ENCODE results near the gene BLMH. TPM values are rescaled to one million over a fixed set of nuclear protein-coding genes. Genes with fewer than 3 reads are reported as not detected.

Gene BLMH
- total and polyA plus RNA-seq, 10 of the 15 experiments (the other 5 are each of a cell fraction or from before 2014, with no cell fraction given) = 16.1 to 63.9 (median 54.0) TPM

- CTCF ChIA-PET = no interaction called here
- Histone ChIP-seq H3K4me2 (ENCODE audit: control insufficient read depth, insufficient read depth) (no peak overlapping the region), H2AFZ (ENCODE audit: control insufficient read depth, low read depth, low read length) (no peak overlapping the region), H3K27ac (ENCODE audit: control insufficient read depth, insufficient read depth) (no peak overlapping the region), H3K9ac (ENCODE audit: control insufficient read depth, insufficient read depth, low read length) (no peak overlapping the region), H3K79me2 (ENCODE audit: control insufficient read depth, insufficient read depth, low read length) (no peaks in the 10 kb centered on the region), H3K4me3 (no peak overlapping the region), H3K9me3 (replicated peaks; ENCODE audit: control insufficient read depth, insufficient read depth, low read length) (no peaks in the 10 kb centered on the region), H4K20me1 (ENCODE audit: control insufficient read depth, insufficient read depth) (no peaks in the 10 kb centered on the region), H3K36me3 (ENCODE audit: control insufficient read depth in 2 of 2, insufficient read depth in 2 of 2, low read length in 1 of 2) (no peaks in the 10 kb centered on the region), H3K4me1 (ENCODE audit: control insufficient read depth, insufficient read depth, low read length) (no peaks in the 10 kb centered on the region), H3K27me3 (replicated peaks in 1 of 2; ENCODE audit: control insufficient read depth in 2 of 2, insufficient read depth in 2 of 2, low read length in 1 of 2) (no peaks in the 10 kb centered on the region)
- SMC1A ChIA-PET (ENCODE audit: uncharacterized antibody, unreplicated experiment) = no interaction called here
- intact Hi-C loops (cut with micrococcal nuclease; ENCODE audit: unreplicated experiment) (no loop called here), in situ Hi-C loops (cut with MboI) (no loop called here)
- WGBS (ENCODE audit: insufficient coverage, insufficient replicate concordance, low lambda C conversion rate, missing lambda C conversion rate) = 43% methylated on average over 2 of the region's 2 CpGs
- FAIRE-seq (no peak), DNase-seq (ENCODE audit: low read depth, low spot score) (no peak), ATAC-seq (no peak)
- RAD21 ChIA-PET (ENCODE audit: unreplicated experiment) = no interaction called here
- BruUV-seq (replicated peaks) = no TSS peak
- POLR2A ChIA-PET = no interaction called here
- no peak for TF ChIP-seq ESRRA (IDR thresholded peaks at IDR 0.05; ENCODE audit: low read length)
- TF ChIP-seq HDAC2 (IDR thresholded peaks at IDR 0.05) = no peak
- TF ChIP-seq, protein P1, sequence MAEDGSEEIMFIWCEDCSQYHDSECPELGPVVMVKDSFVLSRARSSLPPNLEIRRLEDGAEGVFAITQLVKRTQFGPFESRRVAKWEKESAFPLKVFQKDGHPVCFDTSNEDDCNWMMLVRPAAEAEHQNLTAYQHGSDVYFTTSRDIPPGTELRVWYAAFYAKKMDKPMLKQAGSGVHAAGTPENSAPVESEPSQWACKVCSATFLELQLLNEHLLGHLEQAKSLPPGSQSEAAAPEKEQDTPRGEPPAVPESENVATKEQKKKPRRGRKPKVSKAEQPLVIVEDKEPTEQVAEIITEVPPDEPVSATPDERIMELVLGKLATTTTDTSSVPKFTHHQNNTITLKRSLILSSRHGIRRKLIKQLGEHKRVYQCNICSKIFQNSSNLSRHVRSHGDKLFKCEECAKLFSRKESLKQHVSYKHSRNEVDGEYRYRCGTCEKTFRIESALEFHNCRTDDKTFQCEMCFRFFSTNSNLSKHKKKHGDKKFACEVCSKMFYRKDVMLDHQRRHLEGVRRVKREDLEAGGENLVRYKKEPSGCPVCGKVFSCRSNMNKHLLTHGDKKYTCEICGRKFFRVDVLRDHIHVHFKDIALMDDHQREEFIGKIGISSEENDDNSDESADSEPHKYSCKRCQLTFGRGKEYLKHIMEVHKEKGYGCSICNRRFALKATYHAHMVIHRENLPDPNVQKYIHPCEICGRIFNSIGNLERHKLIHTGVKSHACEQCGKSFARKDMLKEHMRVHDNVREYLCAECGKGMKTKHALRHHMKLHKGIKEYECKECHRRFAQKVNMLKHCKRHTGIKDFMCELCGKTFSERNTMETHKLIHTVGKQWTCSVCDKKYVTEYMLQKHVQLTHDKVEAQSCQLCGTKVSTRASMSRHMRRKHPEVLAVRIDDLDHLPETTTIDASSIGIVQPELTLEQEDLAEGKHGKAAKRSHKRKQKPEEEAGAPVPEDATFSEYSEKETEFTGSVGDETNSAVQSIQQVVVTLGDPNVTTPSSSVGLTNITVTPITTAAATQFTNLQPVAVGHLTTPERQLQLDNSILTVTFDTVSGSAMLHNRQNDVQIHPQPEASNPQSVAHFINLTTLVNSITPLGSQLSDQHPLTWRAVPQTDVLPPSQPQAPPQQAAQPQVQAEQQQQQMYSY (CRISPR knock-in tag; IDR thresholded peaks at IDR 0.05) = no peak
- TF ChIP-seq POU2F2 (IDR thresholded peaks at IDR 0.05; ENCODE audit: borderline replicate concordance, low read depth, low read length) = no peak
- TF ChIP-seq, protein P2, sequence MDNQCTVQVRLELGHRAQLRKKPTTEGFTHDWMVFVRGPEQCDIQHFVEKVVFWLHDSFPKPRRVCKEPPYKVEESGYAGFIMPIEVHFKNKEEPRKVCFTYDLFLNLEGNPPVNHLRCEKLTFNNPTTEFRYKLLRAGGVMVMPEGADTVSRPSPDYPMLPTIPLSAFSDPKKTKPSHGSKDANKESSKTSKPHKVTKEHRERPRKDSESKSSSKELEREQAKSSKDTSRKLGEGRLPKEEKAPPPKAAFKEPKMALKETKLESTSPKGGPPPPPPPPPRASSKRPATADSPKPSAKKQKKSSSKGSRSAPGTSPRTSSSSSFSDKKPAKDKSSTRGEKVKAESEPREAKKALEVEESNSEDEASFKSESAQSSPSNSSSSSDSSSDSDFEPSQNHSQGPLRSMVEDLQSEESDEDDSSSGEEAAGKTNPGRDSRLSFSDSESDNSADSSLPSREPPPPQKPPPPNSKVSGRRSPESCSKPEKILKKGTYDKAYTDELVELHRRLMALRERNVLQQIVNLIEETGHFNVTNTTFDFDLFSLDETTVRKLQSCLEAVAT (IDR thresholded peaks at IDR 0.05) = no peak
- TF ChIP-seq SKIL (IDR thresholded peaks at IDR 0.05; ENCODE audit: low read depth, poor library complexity, severe bottlenecking) = no peak
- TF ChIP-seq FOS (IDR thresholded peaks at IDR 0.05; ENCODE audit: borderline replicate concordance, extremely low read depth, insufficient read length) = no peak
- no peak for TF ChIP-seq JUNB (IDR thresholded peaks at IDR 0.05)
- no peak for TF ChIP-seq RAD51 (IDR thresholded peaks at IDR 0.05)
- TF ChIP-seq PML (IDR thresholded peaks at IDR 0.05; ENCODE audit: low read length) = no peak
- TF ChIP-seq ZNF592 (IDR thresholded peaks at IDR 0.05) = no peak
- TF ChIP-seq POLR2AphosphoS2 (IDR thresholded peaks at IDR 0.05; ENCODE audit: low read depth, low read length) = no peak
- no peak for TF ChIP-seq RCOR1 (conservative IDR thresholded peaks at IDR 0.05; ENCODE audit: low read depth, low read length)
- TF ChIP-seq SPI1 (IDR thresholded peaks at IDR 0.05; ENCODE audit: borderline replicate concordance, insufficient read depth, low read depth, low read length) = no peak
These were observed 18.8 kb upstream of the BLMH start for GRCh38 chr17:30310562-30310961.

Data from GM12878 (cell line).